OCI-LY3 (cell line): ENCODE data around the gene CAMK2A.

Experiments
- H2AFZ ChIP-seq: fragments of 200-600, 300-600 bp; shearing (Covaris generic); 2 replicates; pipeline ENCODE4 v1.6.0; 2014; ENCODE audit warnings: antibody characterized with exemption, low read depth, low read length
- H3K27ac ChIP-seq: fragments of 200-600, 300-600 bp; sonication (generic); 2 replicates; pipeline ENCODE4 v1.5.1; 2014; ENCODE audit warnings: mild to moderate bottlenecking, low read length, moderate library complexity, mixed read lengths
- H3K27me3 ChIP-seq: fragments of 200-600, 300-600 bp; sonication (generic); 2 replicates; pipeline ENCODE4 v1.6.1; 2014; ENCODE audit warnings: low read depth, low read length, mixed read lengths
- H3K36me3 ChIP-seq: fragments of 200-600, 300-600 bp; sonication (generic); replicated peaks from 2 replicates; pipeline ENCODE3; 2014; ENCODE audit warnings: low read depth, low read length, mixed read lengths
- H3K4me1 ChIP-seq: fragments of 300-600, 200-600 bp; sonication (generic); 2 replicates; pipeline ENCODE4 v1.6.1; 2014; ENCODE audit warnings: low read length, mixed read lengths
- H3K4me2 ChIP-seq: fragments of 200-600, 300-600 bp; sonication (generic); 2 replicates; pipeline ENCODE4 v1.6.1; 2014; ENCODE audit warnings: low read length, mixed read lengths
- H3K4me3 ChIP-seq: fragments of 300-600, 200-600 bp; sonication (generic); 2 replicates; pipeline ENCODE4 v1.5.1; 2014; ENCODE audit warnings: antibody characterized with exemption, mild to moderate bottlenecking, low read length, moderate library complexity
- H3K79me2 ChIP-seq: fragments of 300-600, 200-600 bp; shearing (Covaris generic); 2 replicates; pipeline ENCODE4 v1.6.1; 2014; ENCODE audit warnings: mild to moderate bottlenecking, low read length, mixed read lengths
- H3K9ac ChIP-seq: fragments of 300-600, 200-600 bp; shearing (Covaris generic); 2 replicates; pipeline ENCODE4 v1.6.0; 2014; ENCODE audit warnings: mild to moderate bottlenecking, low read length, moderate library complexity
- H3K9me3 ChIP-seq: fragments of 200-600, 300-600 bp; shearing (Covaris generic); 2 replicates; pipeline ENCODE4 v1.6.1; 2014; ENCODE audit warnings: low read length, mixed read lengths; ENCODE audit not compliant: insufficient read depth
- H4K20me1 ChIP-seq: fragments of 200-600, 300-600 bp; sonication (generic); 2 replicates; pipeline ENCODE4 v1.6.1; 2016; ENCODE audit warnings: low read length, mixed read lengths; ENCODE audit not compliant: insufficient read depth
- EZH2phosphoT487 ChIP-seq: fragments of 200-600 bp; shearing (Covaris generic); IDR thresholded peaks from 2 replicates; pipeline ENCODE4 v1.6.1; 2018; ENCODE audit warnings: antibody characterized with exemption, mixed run types, low read depth
- TF ChIP-seq, protein P1 (sequence below): fragments of 200-600, 300-600 bp; sonication (generic); IDR thresholded peaks from 2 replicates; pipeline ENCODE4 v1.5.1; 2014; ENCODE audit warnings: antibody characterized with exemption, low read length, low read depth

Gene CAMK2A

DNA sequence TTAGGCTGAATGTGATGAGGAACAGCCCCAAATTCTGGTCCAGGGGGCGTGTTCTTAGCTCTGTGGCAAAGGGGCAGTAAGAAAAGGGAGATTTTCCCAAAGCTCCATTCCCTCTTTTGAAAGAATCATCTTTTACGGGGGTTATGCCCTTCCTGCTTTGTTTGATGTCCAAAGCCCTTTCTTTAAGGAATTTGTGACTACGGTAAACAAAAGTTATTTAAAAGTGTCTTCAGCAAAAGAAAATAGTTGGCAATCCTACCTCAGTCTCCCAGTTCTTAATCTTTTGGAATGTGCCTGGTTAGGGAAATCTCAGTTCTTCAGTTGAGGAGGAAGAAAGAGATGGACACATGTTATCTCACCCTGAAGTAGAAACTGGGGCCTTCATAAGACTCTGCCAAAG is 37.6 kb upstream of the CAMK2A start:
- TF ChIP-seq EZH2phosphoT487 = no peak
- TF ChIP-seq, protein P1, sequence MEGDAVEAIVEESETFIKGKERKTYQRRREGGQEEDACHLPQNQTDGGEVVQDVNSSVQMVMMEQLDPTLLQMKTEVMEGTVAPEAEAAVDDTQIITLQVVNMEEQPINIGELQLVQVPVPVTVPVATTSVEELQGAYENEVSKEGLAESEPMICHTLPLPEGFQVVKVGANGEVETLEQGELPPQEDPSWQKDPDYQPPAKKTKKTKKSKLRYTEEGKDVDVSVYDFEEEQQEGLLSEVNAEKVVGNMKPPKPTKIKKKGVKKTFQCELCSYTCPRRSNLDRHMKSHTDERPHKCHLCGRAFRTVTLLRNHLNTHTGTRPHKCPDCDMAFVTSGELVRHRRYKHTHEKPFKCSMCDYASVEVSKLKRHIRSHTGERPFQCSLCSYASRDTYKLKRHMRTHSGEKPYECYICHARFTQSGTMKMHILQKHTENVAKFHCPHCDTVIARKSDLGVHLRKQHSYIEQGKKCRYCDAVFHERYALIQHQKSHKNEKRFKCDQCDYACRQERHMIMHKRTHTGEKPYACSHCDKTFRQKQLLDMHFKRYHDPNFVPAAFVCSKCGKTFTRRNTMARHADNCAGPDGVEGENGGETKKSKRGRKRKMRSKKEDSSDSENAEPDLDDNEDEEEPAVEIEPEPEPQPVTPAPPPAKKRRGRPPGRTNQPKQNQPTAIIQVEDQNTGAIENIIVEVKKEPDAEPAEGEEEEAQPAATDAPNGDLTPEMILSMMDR = no peak
- Histone ChIP-seq H3K4me2 (no peak overlapping the region), H4K20me1 (no peaks in the 10 kb centered on the region), H3K27ac (no peak overlapping the region), H2AFZ (no peak overlapping the region), H3K79me2 (no peaks in the 10 kb centered on the region), H3K9me3 (no peaks in the 10 kb centered on the region), H3K4me3 (no peak overlapping the region), H3K9ac (no peak overlapping the region), H3K4me1 (no peaks in the 10 kb centered on the region), H3K27me3 (no peaks in the 10 kb centered on the region; the same call in 1 of the 2 replicates), H3K36me3 (no peaks in the 10 kb centered on the region)

GRCh38 chr5:150326707-150327106 is 37.1 kb upstream of the CAMK2A start:
- H3K9ac ChIP-seq = no peak overlapping the region
- TF ChIP-seq, protein P1 = no peak
- TF ChIP-seq EZH2phosphoT487 = no peak
- H3K79me2 ChIP-seq = no peaks in the 10 kb centered on the region
- H3K27me3 ChIP-seq = no peaks in the 10 kb centered on the region; the same call in 1 of the 2 replicates
- H3K27ac ChIP-seq = no peak overlapping the region
- no peaks in the 10 kb centered on the region for H4K20me1 ChIP-seq
- no peaks in the 10 kb centered on the region for H3K36me3 ChIP-seq
- no peak overlapping the region for H3K4me2 ChIP-seq
- no peaks in the 10 kb centered on the region for H3K9me3 ChIP-seq
- no peak overlapping the region for H2AFZ ChIP-seq
- H3K4me3 ChIP-seq = no peak overlapping the region
- H3K4me1 ChIP-seq = no peaks in the 10 kb centered on the region

- Histone ChIP-seq H2AFZ (no peak overlapping the region), H3K36me3 (no peaks in the 10 kb centered on the region), H4K20me1 (no peaks in the 10 kb centered on the region), H3K4me2 (no peak overlapping the region), H3K9ac (no peak overlapping the region), H3K4me3 (no peak overlapping the region), H3K27me3 (no peaks in the 10 kb centered on the region; the same call in 1 of the 2 replicates), H3K27ac (no peak overlapping the region), H3K9me3 (no peaks in the 10 kb centered on the region), H3K4me1 (no peaks in the 10 kb centered on the region), H3K79me2 (no peaks in the 10 kb centered on the region)
- TF ChIP-seq, protein P1 = no peak
- no peak for TF ChIP-seq EZH2phosphoT487
Observed at GRCh38 chr5:150325426-150325825, 35.9 kb upstream of the CAMK2A start.

GRCh38 chr5:150323819-150324218 is 34.2 kb upstream of the CAMK2A start:
- Histone ChIP-seq H3K36me3 (no peaks in the 10 kb centered on the region), H3K27ac (no peak overlapping the region), H3K4me1 (no peaks in the 10 kb centered on the region), H3K79me2 (no peaks in the 10 kb centered on the region), H3K9ac (no peak overlapping the region), H3K9me3 (no peaks in the 10 kb centered on the region), H3K4me3 (no peak overlapping the region), H3K27me3 (no peaks in the 10 kb centered on the region; the same call in 1 of the 2 replicates), H3K4me2 (no peak overlapping the region), H2AFZ (no peak overlapping the region), H4K20me1 (no peaks in the 10 kb centered on the region)
- TF ChIP-seq EZH2phosphoT487 = no peak
- TF ChIP-seq, protein P1 = no peak
